Loucy (cell line): Measurements from ENCODE around the gene GSE1.
A peak's percentile ranks its signal among the peaks of the same experiment; 100 is the strongest.

Source experiments
- EZH2phosphoT487 ChIP-seq: fragments of 200-600 bp; IDR thresholded peaks from 2 replicates; pipeline ENCODE4 v1.6.1; 2018; ENCODE audit warnings: antibody characterized with exemption, mild to moderate bottlenecking, moderate library complexity, borderline replicate concordance
- TF ChIP-seq, protein P1 (sequence below): fragments of 200-600 bp; sonication (generic); conservative IDR thresholded peaks from 2 replicates; pipeline ENCODE4 v1.5.1; 2014; ENCODE audit warnings: mild to moderate bottlenecking, antibody characterized with exemption, low read length

DNA sequence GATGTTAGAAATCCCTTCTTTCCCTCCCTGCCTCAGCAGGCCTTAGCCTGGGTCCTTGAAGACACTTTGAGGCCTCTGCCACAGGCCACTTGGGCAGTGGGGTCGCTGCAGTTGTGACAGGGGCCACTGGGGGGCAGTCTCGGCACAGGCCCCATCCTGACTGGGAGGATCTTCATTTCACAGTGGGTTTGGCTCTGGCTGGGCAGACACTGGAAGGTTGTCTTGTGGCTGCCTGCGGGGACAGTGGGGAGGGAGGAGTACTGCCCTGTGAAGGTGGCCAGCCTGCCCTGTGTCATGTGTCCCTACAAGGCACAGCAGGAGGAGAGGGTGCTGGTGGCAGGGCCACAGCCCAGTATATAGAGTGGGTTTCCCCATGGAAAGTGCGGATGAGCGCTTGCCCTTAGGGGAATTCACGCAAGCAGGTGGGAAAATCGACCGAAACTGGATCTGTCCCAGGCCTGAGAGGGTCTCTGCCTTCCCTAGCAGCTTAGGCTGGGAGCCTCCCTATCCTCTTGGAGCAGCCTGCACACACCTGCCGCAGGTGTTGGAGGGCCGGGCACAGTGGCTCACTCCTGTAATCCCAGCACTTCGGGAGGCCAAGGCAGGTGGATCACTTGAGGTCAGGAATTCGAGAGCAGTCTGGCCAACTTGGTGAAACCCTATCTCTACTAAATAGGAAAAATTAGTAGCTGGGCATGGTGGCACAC, 46.8 kb downstream of the GSE1 start:
- no peak for TF ChIP-seq EZH2phosphoT487
- TF ChIP-seq, protein P1, sequence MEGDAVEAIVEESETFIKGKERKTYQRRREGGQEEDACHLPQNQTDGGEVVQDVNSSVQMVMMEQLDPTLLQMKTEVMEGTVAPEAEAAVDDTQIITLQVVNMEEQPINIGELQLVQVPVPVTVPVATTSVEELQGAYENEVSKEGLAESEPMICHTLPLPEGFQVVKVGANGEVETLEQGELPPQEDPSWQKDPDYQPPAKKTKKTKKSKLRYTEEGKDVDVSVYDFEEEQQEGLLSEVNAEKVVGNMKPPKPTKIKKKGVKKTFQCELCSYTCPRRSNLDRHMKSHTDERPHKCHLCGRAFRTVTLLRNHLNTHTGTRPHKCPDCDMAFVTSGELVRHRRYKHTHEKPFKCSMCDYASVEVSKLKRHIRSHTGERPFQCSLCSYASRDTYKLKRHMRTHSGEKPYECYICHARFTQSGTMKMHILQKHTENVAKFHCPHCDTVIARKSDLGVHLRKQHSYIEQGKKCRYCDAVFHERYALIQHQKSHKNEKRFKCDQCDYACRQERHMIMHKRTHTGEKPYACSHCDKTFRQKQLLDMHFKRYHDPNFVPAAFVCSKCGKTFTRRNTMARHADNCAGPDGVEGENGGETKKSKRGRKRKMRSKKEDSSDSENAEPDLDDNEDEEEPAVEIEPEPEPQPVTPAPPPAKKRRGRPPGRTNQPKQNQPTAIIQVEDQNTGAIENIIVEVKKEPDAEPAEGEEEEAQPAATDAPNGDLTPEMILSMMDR: peak; percentile 95
